Pons (tissue), 1 donor: ENCODE results near the gene ZNF722.
A peak's percentile ranks its signal among the peaks of the same experiment; 100 is the strongest.
"Not testable (repeated sequence)": the region's sequence is repeated elsewhere in the genome, so short reads cannot be mapped to it uniquely, and the experiment has no call there.

Source experiments
- DNase-seq: peaks from one replicate; pipeline ENCODE4 v3.0.0-alpha.2; 2016; ENCODE audit warnings: low spot score

Gene ZNF722

DNA sequence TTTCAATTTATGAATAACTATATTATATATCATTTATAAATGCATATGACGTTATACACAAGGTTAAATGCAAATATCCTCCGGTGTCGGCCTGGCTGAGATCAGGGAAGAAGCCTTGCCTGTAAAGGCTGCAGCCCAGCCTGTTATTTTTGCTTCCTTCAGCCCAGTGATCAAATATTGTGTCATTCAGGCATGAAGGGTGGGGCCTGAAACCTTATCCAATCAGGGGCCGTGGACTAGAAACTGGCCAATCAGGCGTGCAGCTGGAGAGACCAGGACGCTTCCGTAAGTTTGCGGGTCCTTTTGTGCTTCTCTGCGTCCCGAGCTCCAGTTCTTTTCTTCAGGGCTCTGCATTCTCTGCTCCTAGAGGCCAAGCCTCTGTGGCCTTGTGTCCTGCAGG, at the start of gene ZNF722:
ZNF722 (plus strand) TSS at position 301 of the 400 bp plus-strand sequence. CDS start 113 bp downstream, outside the sequence.
- DNase-seq: no peak

- DNase-seq: no peak
Measured at GRCh38 chr7:63953181-63953580, 45.5 kb upstream of the ZNF722 start.

DNA sequence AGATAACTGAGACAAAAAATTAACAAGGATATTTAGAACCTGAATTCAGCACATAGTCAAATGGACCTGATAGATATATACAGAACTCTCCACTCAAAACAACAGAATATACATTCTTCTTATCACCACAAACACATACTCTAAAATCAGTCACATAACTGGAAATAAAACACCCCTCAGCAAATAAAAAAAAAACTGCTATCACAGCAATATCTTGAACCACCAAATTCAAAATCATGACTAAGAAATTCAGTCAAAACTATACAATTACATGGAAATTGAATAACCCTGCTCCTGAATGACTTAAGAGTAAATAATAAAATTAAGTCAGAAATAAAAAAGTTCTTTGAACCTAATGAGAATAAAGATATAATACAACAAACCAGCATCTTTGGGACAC, 30.0 kb upstream of the ZNF722 start:
- no peak for DNase-seq

DNA sequence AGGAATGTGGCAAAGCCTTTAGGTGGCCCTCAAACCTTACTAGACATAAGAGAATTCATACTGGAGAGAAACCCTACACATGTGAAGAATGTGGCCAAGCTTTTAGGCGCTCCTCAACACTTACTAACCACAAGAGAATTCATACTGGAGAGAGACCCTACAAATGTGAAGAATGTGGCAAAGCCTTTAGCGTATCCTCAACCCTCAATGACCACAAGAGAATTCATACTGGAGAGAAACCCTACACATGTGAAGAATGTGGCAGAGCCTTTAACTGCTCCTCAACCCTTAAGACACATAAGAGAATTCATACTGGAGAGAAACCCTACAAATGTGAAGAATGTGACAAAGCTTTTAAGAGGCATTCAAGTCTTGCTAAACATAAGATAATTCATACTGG, 16.8 kb downstream of the ZNF722 start:
- DNase-seq: not testable (repeated sequence)

- no peak for DNase-seq
Measured at GRCh38 chr7:64035388-64035787, 36.7 kb downstream of the ZNF722 start.

- no peak for DNase-seq
Measured at GRCh38 chr7:64037095-64037494, 38.4 kb downstream of the ZNF722 start.

DNA sequence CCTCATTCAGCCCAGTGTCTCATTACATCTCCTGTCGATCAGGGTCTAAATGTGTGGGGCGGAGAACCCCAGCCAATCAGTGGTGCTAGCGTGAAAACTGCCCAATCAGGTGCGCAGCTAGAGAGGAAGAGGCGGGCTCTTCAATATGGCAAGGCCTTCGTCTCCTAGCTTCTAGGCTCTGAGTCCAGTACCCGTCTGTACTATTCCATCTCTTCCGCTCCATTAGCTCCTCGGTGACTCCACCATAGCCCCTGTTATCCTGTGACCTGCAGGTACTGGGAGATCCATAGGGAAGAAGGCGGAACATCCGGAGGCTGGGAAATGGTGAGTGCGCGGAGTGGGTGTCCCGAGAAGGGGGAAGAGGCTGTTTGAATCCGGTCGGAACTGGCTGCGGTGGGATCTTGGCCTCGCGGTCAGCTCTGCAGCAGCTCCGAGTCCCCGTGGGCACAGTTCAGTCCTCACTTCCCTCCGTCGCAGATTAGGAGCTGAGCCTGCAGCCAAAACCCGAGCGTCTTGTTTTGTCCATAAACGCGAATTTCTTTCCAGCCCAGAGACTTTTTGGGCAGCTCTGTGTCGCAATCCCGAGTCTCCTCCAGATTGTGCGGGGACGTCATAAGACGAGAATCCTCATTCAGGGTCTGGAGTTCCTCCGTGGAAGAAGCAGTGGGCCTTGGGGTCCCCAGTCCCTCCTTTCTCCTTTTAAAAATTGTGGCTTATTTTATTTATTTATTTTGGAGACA, 46.8 kb downstream of the ZNF722 start, which contains the start of gene ZNF727:
ZNF727 (plus strand) TSS at position 134 of the 740 bp plus-strand sequence; CDS start at position 322, 188 bp downstream.
- peak; percentile 98 for DNase-seq

GRCh38 chr7:64046041-64046389, 47.4 kb downstream of the ZNF722 start:
- DNase-seq: no peak
